GM12878 (cell line): ENCODE data around the gene MOV10L1. TPM values are rescaled to one million over a fixed set of nuclear protein-coding genes. Genes with fewer than 3 reads are reported as not detected.

Experiments
- BCLAF1 ChIP-seq: fragments of 450-650 bp; IDR thresholded peaks from 2 replicates; pipeline ENCODE4 v1.6.1; 2017; ENCODE audit warnings: antibody characterized with exemption, mild to moderate bottlenecking, moderate library complexity
- GATAD2B ChIP-seq: fragments of 450-650 bp; conservative IDR thresholded peaks from 2 replicates; pipeline ENCODE4 v1.6.1; 2017; ENCODE audit warnings: low read depth, mild to moderate bottlenecking, moderate library complexity
- PAX5 ChIP-seq: IDR thresholded peaks from 2 replicates; pipeline ENCODE4 v1.6.1; 2011; ENCODE audit warnings: low read depth, low read length, borderline replicate concordance
- PBX3 ChIP-seq: IDR thresholded peaks from 2 replicates; pipeline ENCODE4 v1.6.1; 2011; ENCODE audit warnings: mild to moderate bottlenecking, low read depth, low read length, moderate library complexity; ENCODE audit not compliant: insufficient replicate concordance
- ZBTB40 ChIP-seq: fragments of 450-650 bp; IDR thresholded peaks from 2 replicates; pipeline ENCODE4 v1.6.1; 2016; ENCODE audit warnings: mild to moderate bottlenecking, moderate library complexity, borderline replicate concordance
- polyA plus RNA-seq, 11 experiments: library from polyadenylated mRNA; depleted of rRNA in 4 of 11; unstranded in 6 of 11; stranded (reverse) in 5 of 11; fragments of >200 nt; fragmentation: Nextera tagmentation in 4 of 11; fragmentation: Illumina TruSeq in 1 of 11; extraction: Ambion mirVana in 4 of 11; extraction: Trizol in 1 of 11; gene quantifications; 1 replicate in 1 of 11; 2 replicates in 10 of 11; pipeline versions ENCODE4 v1.2.1 to v1.2.3, GENCODE V29; 2011 to 2016; ENCODE audit warnings: inconsistent platforms in 2 of 11, missing spikeins in 2 of 11, low read depth in 1 of 11
- total RNA-seq, 4 experiments: library from RNA; depleted of rRNA in 3 of 4; stranded (reverse); fragments of >200 nt in 3 of 4; fragmentation: Illumina TruSeq in 1 of 4; extraction: Trizol in 1 of 4; gene quantifications; 2 replicates each; pipeline versions ENCODE4 v1.2.1 to v1.2.3, GENCODE V29; 2013 to 2021

Gene MOV10L1
- total and polyA plus RNA-seq, 10 of the 15 experiments (the other 5 are each of a cell fraction or from before 2014, with no cell fraction given): 0.22 TPM; not detected in 9

- TF ChIP-seq ZBTB40 (no peak), BCLAF1 (no peak), PBX3 (no peak), GATAD2B (no peak), PAX5 (no peak)
These were observed 28.9 kb downstream of the MOV10L1 start (continued) for GRCh38 chr22:50118557-50119168.
